Measurements from ENCODE around the gene ABI3BP. TPM values are rescaled to one million over a fixed set of nuclear protein-coding genes. Genes with fewer than 3 reads are reported as not detected.
A peak's percentile ranks its signal among the peaks of the same experiment; 100 is the strongest.

The ABI3BP gene
- total and polyA plus RNA-seq, 7 donors = 1.6 to 23.9 (median 6.9) TPM

- H3K9me3 ChIP-seq = no peaks in the 10 kb centered on the region
- ATAC-seq (no peak), DNase-seq (no peak)
- H3K27me3 ChIP-seq (ENCODE audit: insufficient read depth in 3 of 3, low read length in 2 of 3) = no peaks in the 10 kb centered on the region
- H3K4me1 ChIP-seq = no peaks in the 10 kb centered on the region
- no peaks in the 10 kb centered on the region for H3K36me3 ChIP-seq (ENCODE audit: insufficient read depth in 1 of 2, low read depth in 1 of 2)
- no peak overlapping the region for H3K27ac ChIP-seq
- no peak for TF ChIP-seq CTCF (IDR thresholded peaks at IDR 0.05)
- no peak overlapping the region for H3K4me3 ChIP-seq
- 83 to 97% (median 93%) methylated on average over 5 of the region's 5 CpGs for WGBS, 3 donors
- intact Hi-C loops (cut with DNase I) = loop anchor here in 1 of 2 donors (2.0 kb wide), 1 partner anchor 23 kb away; no protein-coding TSS in a partner anchor
Observed at GRCh38 chr3:101037613-101038012, 44.4 kb upstream of the ABI3BP start.

GRCh38 chr3:101036676-101037075, 43.5 kb upstream of the ABI3BP start:
- intact Hi-C loops (cut with DNase I) = no loop called here
- WGBS, 3 donors = 77 to 84% (median 84%) methylated on average over 3 of the region's 3 CpGs
- H3K4me1 ChIP-seq = no peaks in the 10 kb centered on the region
- TF ChIP-seq CTCF (IDR thresholded peaks at IDR 0.05) = no peak
- DNase-seq = no peak
- H3K27me3 ChIP-seq (ENCODE audit: insufficient read depth in 3 of 3, low read length in 2 of 3) = no peaks in the 10 kb centered on the region
- H3K27ac ChIP-seq = no peak overlapping the region
- no peaks in the 10 kb centered on the region for H3K36me3 ChIP-seq (ENCODE audit: insufficient read depth in 1 of 2, low read depth in 1 of 2)
- H3K4me3 ChIP-seq = no peak overlapping the region
- no peaks in the 10 kb centered on the region for H3K9me3 ChIP-seq
- no peak for ATAC-seq

GRCh38 chr3:101036213-101036618, 43.0 kb upstream of the ABI3BP start:
- Histone ChIP-seq H3K27me3 (ENCODE audit: insufficient read depth in 3 of 3, low read length in 2 of 3) (no peaks in the 10 kb centered on the region), H3K4me1 (no peaks in the 10 kb centered on the region), H3K36me3 (ENCODE audit: insufficient read depth in 1 of 2, low read depth in 1 of 2) (no peaks in the 10 kb centered on the region), H3K27ac (no peak overlapping the region), H3K9me3 (no peaks in the 10 kb centered on the region), H3K4me3 (no peak overlapping the region)
- ATAC-seq (peak in 3 of 4 donors; percentile 32 to 71 (median 53)), DNase-seq (peak in 1 of 2 donors; percentile 21)
- WGBS, 3 donors = 16 to 22% (median 16%) methylated on average over 1 of the region's 1 CpG
- no peak for TF ChIP-seq CTCF (IDR thresholded peaks at IDR 0.05)
- intact Hi-C loops (cut with DNase I) = no loop called here

GRCh38 chr3:101027286-101027685, 34.1 kb upstream of the ABI3BP start:
- Histone ChIP-seq H3K9me3 (peaks cover 11% of the 10 kb centered on the region), H3K27ac (no peak overlapping the region), H3K36me3 (ENCODE audit: insufficient read depth in 1 of 2, low read depth in 1 of 2) (no peaks in the 10 kb centered on the region), H3K4me3 (no peak overlapping the region), H3K27me3 (ENCODE audit: insufficient read depth in 3 of 3, low read length in 2 of 3) (no peaks in the 10 kb centered on the region), H3K4me1 (no peaks in the 10 kb centered on the region)
- ATAC-seq = no peak
- no peak for DNase-seq
- intact Hi-C loops (cut with DNase I) = no loop called here
- 86 to 93% (median 89%) methylated on average over 5 of the region's 5 CpGs for WGBS, 3 donors
- TF ChIP-seq CTCF (IDR thresholded peaks at IDR 0.05) = no peak

- TF ChIP-seq CTCF (IDR thresholded peaks at IDR 0.05) = no peak
- intact Hi-C loops (cut with DNase I) = no loop called here
Observed at GRCh38 chr3:101026881-101027280, 33.7 kb upstream of the ABI3BP start.

More at GRCh38 chr3:101026881-101027280, 33.7 kb upstream of the ABI3BP start:
- Histone ChIP-seq H3K27me3 (ENCODE audit: insufficient read depth in 3 of 3, low read length in 2 of 3) (no peaks in the 10 kb centered on the region), H3K27ac (no peak overlapping the region), H3K9me3 (peaks cover 11% of the 10 kb centered on the region), H3K4me1 (no peaks in the 10 kb centered on the region), H3K4me3 (no peak overlapping the region), H3K36me3 (ENCODE audit: insufficient read depth in 1 of 2, low read depth in 1 of 2) (no peaks in the 10 kb centered on the region)
- DNase-seq (no peak), ATAC-seq (no peak)
- 66 to 85% (median 70%) methylated on average over 2 of the region's 2 CpGs for WGBS, 3 donors

All from psoas muscle (tissue), 8 donors.